ENCODE data around the gene TBX15.

DNA sequence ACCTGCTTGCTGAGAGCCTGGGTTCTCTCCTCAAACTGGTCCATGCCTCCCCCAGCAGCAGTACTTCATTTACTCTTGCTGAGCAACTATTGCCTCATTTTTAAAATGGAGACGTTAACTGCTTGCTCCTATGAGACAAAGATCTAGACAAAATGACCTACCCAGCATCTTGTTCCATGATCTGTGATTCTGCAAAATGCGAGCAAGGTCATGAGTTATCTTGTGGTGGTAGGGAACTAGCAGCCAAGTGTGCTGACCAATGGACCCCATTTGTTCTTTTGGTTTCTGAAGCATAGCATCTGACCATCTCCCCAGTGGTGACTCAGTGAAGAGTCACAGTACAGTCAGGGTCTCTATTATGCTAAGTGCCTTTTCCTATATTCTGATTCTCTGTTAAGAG is 40.4 kb downstream of the TBX15 start:
- no peak for TF ChIP-seq SUZ12 (IDR thresholded peaks at IDR 0.05)
- no peak for TF ChIP-seq FOXM1 (IDR thresholded peaks at IDR 0.05; ENCODE audit: borderline replicate concordance)
- TF ChIP-seq NFRKB (IDR thresholded peaks at IDR 0.05) = no peak
- no peak for TF ChIP-seq ZNF384 (IDR thresholded peaks at IDR 0.05)
- no peak for TF ChIP-seq HDGF (IDR thresholded peaks at IDR 0.05; ENCODE audit: borderline replicate concordance)
- no peak for TF ChIP-seq L3MBTL2 (conservative IDR thresholded peaks at IDR 0.05)
- TF ChIP-seq BHLHE40 (IDR thresholded peaks at IDR 0.05; ENCODE audit: borderline replicate concordance) = no peak
- TF ChIP-seq CTBP1 (IDR thresholded peaks at IDR 0.05; ENCODE audit: borderline replicate concordance) = no peak
- TF ChIP-seq TARDBP (IDR thresholded peaks at IDR 0.05) = no peak
- no peak for TF ChIP-seq SP1 (IDR thresholded peaks at IDR 0.05)
- TF ChIP-seq ELF4 (IDR thresholded peaks at IDR 0.05) = no peak
- no peak for TF ChIP-seq FOXA1 (IDR thresholded peaks at IDR 0.05)
